Stimulated activated CD4-positive, alpha-beta T cell treated with anti-CD3 and anti-CD28 coated beads, TNF-alpha, amount 100 ng/mL, for 24 hours (primary cell): Measurements from ENCODE around the gene CCDC172.

ENCODE experiments used
- DNase-seq, 3 experiments: peaks; one replicate each; pipeline ENCODE4 v3.0.0-alpha.2; 2020; ENCODE audit warnings: low read depth in 3 of 3

CCDC172 gene

GRCh38 chr10:116324227-116324950, at the start of gene CCDC172:
CCDC172 (plus strand) TSS chr10:116324448; CDS start chr10:116325012, 564 bp downstream.
- no peak for DNase-seq

- DNase-seq: no peak
Measured at GRCh38 chr10:116276981-116277380, 47.3 kb upstream of the CCDC172 start.

- DNase-seq: no peak
Measured at GRCh38 chr10:116278846-116279245, 45.4 kb upstream of the CCDC172 start.

GRCh38 chr10:116281775-116282174, 42.5 kb upstream of the CCDC172 start:
- DNase-seq: no peak

GRCh38 chr10:116286626-116287200, 37.5 kb upstream of the CCDC172 start:
- no peak for DNase-seq

- DNase-seq: no peak
Measured at GRCh38 chr10:116287906-116288501, 36.2 kb upstream of the CCDC172 start.

- DNase-seq: no peak
Measured at GRCh38 chr10:116289652-116290051, 34.6 kb upstream of the CCDC172 start.

GRCh38 chr10:116292493-116292892, 31.8 kb upstream of the CCDC172 start:
- no peak for DNase-seq

GRCh38 chr10:116296291-116296721, 27.9 kb upstream of the CCDC172 start:
- DNase-seq: no peak

- no peak for DNase-seq
Measured at GRCh38 chr10:116298586-116298985, 25.7 kb upstream of the CCDC172 start.

GRCh38 chr10:116300542-116300941, 23.7 kb upstream of the CCDC172 start:
- no peak for DNase-seq

GRCh38 chr10:116304923-116305322, 19.3 kb upstream of the CCDC172 start:
- DNase-seq: no peak

- DNase-seq: no peak
Measured at GRCh38 chr10:116306847-116307246, 17.4 kb upstream of the CCDC172 start.

- no peak for DNase-seq
Measured at GRCh38 chr10:116307455-116307854, 16.8 kb upstream of the CCDC172 start.

- DNase-seq: no peak
Measured at GRCh38 chr10:116311016-116311415, 13.2 kb upstream of the CCDC172 start.

GRCh38 chr10:116311706-116312490, 12.3 kb upstream of the CCDC172 start:
- no peak for DNase-seq

GRCh38 chr10:116312548-116312947, 11.7 kb upstream of the CCDC172 start:
- no peak for DNase-seq

GRCh38 chr10:116316503-116316902, 7.7 kb upstream of the CCDC172 start:
- DNase-seq: no peak

- DNase-seq: no peak
Measured at GRCh38 chr10:116324951-116325635, 845 bp downstream of the CCDC172 start.

GRCh38 chr10:116325987-116326386, 1.7 kb downstream of the CCDC172 start:
- no peak for DNase-seq

GRCh38 chr10:116329153-116329552, 4.9 kb downstream of the CCDC172 start:
- no peak for DNase-seq

GRCh38 chr10:116331815-116332214, 7.6 kb downstream of the CCDC172 start:
- no peak for DNase-seq
